ENCODE data around the gene ANKH. TPM values are rescaled to one million over a fixed set of nuclear protein-coding genes. Genes with fewer than 3 reads are reported as not detected.

ANKH gene
- total and polyA plus RNA-seq, 12 donors: 4.8 to 45.6 (median 30.9) TPM

GRCh38 chr5:14735944-14736343 lies 135.6 kb downstream of the ANKH start:
- intact Hi-C loops (cut with DNase I): no loop called here
- no peaks in the 10 kb centered on the region for H3K27me3 ChIP-seq
- 60 to 75% (median 67%) methylated on average over 4 of the region's 4 CpGs for WGBS, 4 donors
- peaks cover 0 to 5% of the 10 kb centered on the region in 2 donors for H3K4me1 ChIP-seq (replicated peaks in 1 of 2)
- H3K36me3 ChIP-seq (replicated peaks in 1 of 2): peaks cover 0 to 2% of the 10 kb centered on the region in 2 donors
- H3K27ac ChIP-seq: no peak overlapping the region
- H3K9me3 ChIP-seq (replicated peaks in 1 of 3): no peaks in the 10 kb centered on the region
- no peak overlapping the region for H3K4me3 ChIP-seq
- DNase-seq: peak in 3 of 7 donors; percentile 25 to 60 (median 35)
- TF ChIP-seq CTCF (IDR thresholded peaks at IDR 0.05): no peak
- TF ChIP-seq POLR2A (IDR thresholded peaks at IDR 0.05): no peak

GRCh38 chr5:14734396-14734795 lies 137.2 kb downstream of the ANKH start:
- Histone ChIP-seq H3K27me3 (no peaks in the 10 kb centered on the region), H3K4me1 (replicated peaks in 1 of 2) (no peaks in the 10 kb centered on the region), H3K27ac (no peak overlapping the region), H3K9me3 (replicated peaks in 1 of 3) (no peaks in the 10 kb centered on the region), H3K4me3 (no peak overlapping the region), H3K36me3 (replicated peaks in 1 of 2) (no peaks in the 10 kb centered on the region)
- intact Hi-C loops (cut with DNase I): no loop called here
- 86 to 95% (median 91%) methylated on average over 13 of the region's 13 CpGs for WGBS, 4 donors
- TF ChIP-seq POLR2A (IDR thresholded peaks at IDR 0.05): no peak
- no peak for TF ChIP-seq CTCF (IDR thresholded peaks at IDR 0.05)
- DNase-seq: no peak

GRCh38 chr5:14733661-14734060 lies 137.9 kb downstream of the ANKH start:
- Histone ChIP-seq H3K4me3 (no peak overlapping the region), H3K36me3 (replicated peaks in 1 of 2) (no peaks in the 10 kb centered on the region), H3K9me3 (replicated peaks in 1 of 3) (no peaks in the 10 kb centered on the region), H3K27ac (no peak overlapping the region), H3K27me3 (no peaks in the 10 kb centered on the region), H3K4me1 (replicated peaks in 1 of 2) (no peaks in the 10 kb centered on the region)
- DNase-seq: no peak
- intact Hi-C loops (cut with DNase I): no loop called here
- WGBS, 4 donors: 92 to 98% (median 94%) methylated on average over 16 of the region's 16 CpGs
- TF ChIP-seq CTCF (IDR thresholded peaks at IDR 0.05) (no peak), POLR2A (IDR thresholded peaks at IDR 0.05) (no peak)

GRCh38 chr5:14732991-14733390 lies 138.6 kb downstream of the ANKH start:
- Histone ChIP-seq H3K27ac (no peak overlapping the region), H3K27me3 (no peaks in the 10 kb centered on the region), H3K36me3 (replicated peaks in 1 of 2) (no peaks in the 10 kb centered on the region), H3K4me3 (no peak overlapping the region), H3K9me3 (replicated peaks in 1 of 3) (no peaks in the 10 kb centered on the region), H3K4me1 (replicated peaks in 1 of 2) (no peaks in the 10 kb centered on the region)
- intact Hi-C loops (cut with DNase I): no loop called here
- WGBS, 4 donors: 89 to 94% (median 91%) methylated on average over 6 of the region's 6 CpGs
- TF ChIP-seq CTCF (IDR thresholded peaks at IDR 0.05): no peak
- no peak for TF ChIP-seq POLR2A (IDR thresholded peaks at IDR 0.05)
- DNase-seq: no peak
